HG03196 (cell line): ENCODE measurements around the gene PRSS12.
A peak's percentile ranks its signal among the peaks of the same experiment; 100 is the strongest.
"Not testable (repeated sequence)": the region's sequence is repeated elsewhere in the genome, so short reads cannot be mapped to it uniquely, and the experiment has no call there.

Experiments
- ATAC-seq: cut with Tn5 transposase; IDR thresholded peaks from one replicate; pipeline ENCODE4 v1.9.1; 2021; ENCODE audit not compliant: unreplicated experiment

Gene PRSS12

GRCh38 chr4:118352843-118353533 is at the start of gene PRSS12:
TSS of gene PRSS12 (minus strand) at chr4:118353003. CDS start at chr4:118352720, 283 bp downstream.
- ATAC-seq: peak; percentile 97

- no peak for ATAC-seq
These were observed 47.6 kb upstream of the PRSS12 start for GRCh38 chr4:118400356-118400755.

- ATAC-seq: not testable (repeated sequence)
These were observed 47.1 kb upstream of the PRSS12 start for GRCh38 chr4:118399883-118400282.

GRCh38 chr4:118398226-118399090 is 45.7 kb upstream of the PRSS12 start:
- peak; percentile 87 for ATAC-seq

- no peak for ATAC-seq
These were observed 44.8 kb upstream of the PRSS12 start for GRCh38 chr4:118397623-118397979.

- no peak for ATAC-seq
These were observed 44.2 kb upstream of the PRSS12 start for GRCh38 chr4:118396881-118397622.

GRCh38 chr4:118395057-118395644 is 42.3 kb upstream of the PRSS12 start:
- ATAC-seq: no peak

- not testable (repeated sequence) for ATAC-seq
These were observed 39.7 kb upstream of the PRSS12 start for GRCh38 chr4:118392509-118392908.

GRCh38 chr4:118390121-118390520 is 37.3 kb upstream of the PRSS12 start:
- ATAC-seq: no peak

- ATAC-seq: no peak
These were observed 36.9 kb upstream of the PRSS12 start for GRCh38 chr4:118389721-118390120.

GRCh38 chr4:118388606-118389005 is 35.8 kb upstream of the PRSS12 start:
- ATAC-seq: no peak

GRCh38 chr4:118381902-118382301 is 29.1 kb upstream of the PRSS12 start:
- ATAC-seq: no peak

GRCh38 chr4:118373614-118374255 is 20.9 kb upstream of the PRSS12 start:
- no peak for ATAC-seq

- ATAC-seq: no peak
These were observed 19.4 kb upstream of the PRSS12 start for GRCh38 chr4:118372251-118372650.

GRCh38 chr4:118369231-118369630 is 16.4 kb upstream of the PRSS12 start:
- ATAC-seq: no peak

- ATAC-seq: no peak
These were observed 15.1 kb upstream of the PRSS12 start for GRCh38 chr4:118367872-118368271.

GRCh38 chr4:118367361-118367760 is 14.6 kb upstream of the PRSS12 start:
- ATAC-seq: no peak

GRCh38 chr4:118363166-118363565 is 10.4 kb upstream of the PRSS12 start:
- ATAC-seq: no peak

GRCh38 chr4:118361192-118361591 is 8.4 kb upstream of the PRSS12 start:
- no peak for ATAC-seq

- no peak for ATAC-seq
These were observed 7.3 kb upstream of the PRSS12 start for GRCh38 chr4:118360106-118360505.

- no peak for ATAC-seq
These were observed 4.8 kb upstream of the PRSS12 start for GRCh38 chr4:118357601-118358000.
